Fibroblast of lung (primary cell): ENCODE results near the gene LIN7C. TPM values are rescaled to one million over a fixed set of nuclear protein-coding genes. Genes with fewer than 3 reads are reported as not detected.

Experiments used
- DNase-seq, 2 donors: peaks; one replicate each; pipeline versions ENCODE4 v3.0.0 to v3.0.0-alpha.2; 2010; ENCODE audit warnings: low read depth in 2 of 2
- H2AFZ ChIP-seq: 2 replicates; pipeline ENCODE4 v1.5.1; 2012; ENCODE audit warnings: low read length, control low read depth, inconsistent platforms
- H3K27ac ChIP-seq: 2 replicates; pipeline ENCODE4 v1.5.1; 2011; ENCODE audit warnings: low read length, control low read depth; ENCODE audit not compliant: insufficient read depth
- H3K27me3 ChIP-seq: 2 replicates; pipeline ENCODE4 v1.5.1; 2011; ENCODE audit warnings: mild to moderate bottlenecking, low read length; ENCODE audit not compliant: control insufficient read depth, insufficient read depth
- H3K36me3 ChIP-seq: 2 replicates; pipeline ENCODE4 v1.5.1; 2011; ENCODE audit warnings: low read length; ENCODE audit not compliant: control insufficient read depth, insufficient read depth
- H3K4me1 ChIP-seq: 2 replicates; pipeline ENCODE4 v1.5.1; 2011; ENCODE audit warnings: low read length; ENCODE audit not compliant: control insufficient read depth, insufficient read depth; ENCODE audit errors: extremely low read depth
- H3K4me2 ChIP-seq: 2 replicates; pipeline ENCODE4 v1.5.1; 2011; ENCODE audit warnings: low read length, control low read depth; ENCODE audit not compliant: insufficient read depth; ENCODE audit errors: extremely low read depth
- H3K4me3 ChIP-seq, 4 experiments: fragments of 200-600 bp in 1 of 4; sonication (generic) in 1 of 4; replicated peaks in 1 of 4; 2 replicates each; pipeline ENCODE4 v1.5.1; 2011 to 2016; ENCODE audit warnings: low read length in 4 of 4, low read depth in 3 of 4, mild to moderate bottlenecking in 3 of 4, control low read depth in 2 of 4, inconsistent platforms in 1 of 4, mixed read lengths in 1 of 4; ENCODE audit not compliant: insufficient read depth in 1 of 4; ENCODE audit errors: control extremely low read depth in 1 of 4
- H3K79me2 ChIP-seq: 2 replicates; pipeline ENCODE4 v1.5.1; 2012; ENCODE audit warnings: mild to moderate bottlenecking, low read length, inconsistent platforms; ENCODE audit not compliant: control insufficient read depth, insufficient read depth
- H3K9ac ChIP-seq: 2 replicates; pipeline ENCODE4 v1.5.1; 2011; ENCODE audit warnings: mild to moderate bottlenecking, low read length, control low read depth; ENCODE audit not compliant: insufficient read depth
- H3K9me3 ChIP-seq: 2 replicates; pipeline ENCODE4 v1.5.1; 2012; ENCODE audit warnings: low read depth, low read length; ENCODE audit not compliant: control insufficient read depth, insufficient read depth
- H4K20me1 ChIP-seq: 2 replicates; pipeline ENCODE4 v1.5.1; 2011; ENCODE audit warnings: low read length; ENCODE audit not compliant: control insufficient read depth, insufficient read depth; ENCODE audit errors: extremely low read depth
- CTCF ChIP-seq, 2 donors: IDR thresholded peaks in 1 of 2; conservative IDR thresholded peaks in 1 of 2; 1 replicate in 1 of 2; 2 replicates in 1 of 2; pipeline ENCODE4 v1.5.1; 2011 to 2012; ENCODE audit warnings: low read length in 2 of 2, control low read depth in 1 of 2, inconsistent platforms in 1 of 2, low read depth in 1 of 2, mild to moderate bottlenecking in 1 of 2
- EZH2 ChIP-seq: IDR thresholded peaks from 2 replicates; pipeline ENCODE4 v1.5.1; 2012; ENCODE audit warnings: low read length, control low read depth, mild to moderate bottlenecking; ENCODE audit errors: missing control alignments
- polyA plus RNA-seq, 2 donors: library from polyadenylated mRNA; depleted of rRNA in 1 of 2; stranded (reverse) in 1 of 2; unstranded in 1 of 2; fragments of >200 nt; gene quantifications; 2 replicates each; pipeline ENCODE4 v1.2.1, GENCODE V29; 2011 to 2012; ENCODE audit warnings: missing spikeins in 1 of 2
- total RNA-seq: library from RNA; depleted of rRNA; stranded (reverse); fragments of >200 nt; gene quantifications from 2 replicates; pipeline ENCODE4 v1.2.1, GENCODE V29; 2014

The LIN7C gene
- total and polyA plus RNA-seq, 2 donors (not counting 1 experiment from before 2014, with no cell fraction given), result 43.2 to 62.6 TPM

GRCh38 chr11:27455667-27456066, 50.9 kb downstream of the LIN7C start:
- Histone ChIP-seq H3K79me2 (no peaks in the 10 kb centered on the region), H3K4me1 (peaks cover 3% of the 10 kb centered on the region), H3K4me3 (no peak overlapping the region), H3K27ac (no peak overlapping the region), H3K36me3 (no peaks in the 10 kb centered on the region), H3K9ac (no peak overlapping the region), H3K9me3 (no peaks in the 10 kb centered on the region), H3K4me2 (no peak overlapping the region), H4K20me1 (no peaks in the 10 kb centered on the region), H2AFZ (no peak overlapping the region), H3K27me3 (no peaks in the 10 kb centered on the region)
- DNase-seq, result no peak
- TF ChIP-seq CTCF (conservative IDR thresholded peaks at IDR 0.05 in 1 of 2, IDR thresholded peaks at IDR 0.05 in 1 of 2; ENCODE audit: low read depth in 1 of 2, low read length in 2 of 2), result no peak
- no peak for TF ChIP-seq EZH2

- no peaks in the 10 kb centered on the region for H3K9me3 ChIP-seq
- H3K4me1 ChIP-seq, result no peaks in the 10 kb centered on the region
- no peak overlapping the region for H3K4me2 ChIP-seq
- no peak overlapping the region for H2AFZ ChIP-seq
- H3K27ac ChIP-seq, result no peak overlapping the region
- no peaks in the 10 kb centered on the region for H3K79me2 ChIP-seq
- H3K4me3 ChIP-seq, result no peak overlapping the region
- no peaks in the 10 kb centered on the region for H3K36me3 ChIP-seq
- no peak for DNase-seq
- no peak overlapping the region for H3K9ac ChIP-seq
- no peaks in the 10 kb centered on the region for H4K20me1 ChIP-seq
- TF ChIP-seq CTCF (conservative IDR thresholded peaks at IDR 0.05 in 1 of 2, IDR thresholded peaks at IDR 0.05 in 1 of 2; ENCODE audit: low read depth in 1 of 2, low read length in 2 of 2), result no peak
- TF ChIP-seq EZH2, result no peak
- no peaks in the 10 kb centered on the region for H3K27me3 ChIP-seq
These were observed 52.9 kb downstream of the LIN7C start for GRCh38 chr11:27453701-27454100.

- no peak overlapping the region for H3K9ac ChIP-seq
- no peak overlapping the region for H3K4me2 ChIP-seq
- no peak overlapping the region for H2AFZ ChIP-seq
- TF ChIP-seq EZH2 (no peak), CTCF (conservative IDR thresholded peaks at IDR 0.05 in 1 of 2, IDR thresholded peaks at IDR 0.05 in 1 of 2; ENCODE audit: low read depth in 1 of 2, low read length in 2 of 2) (no peak)
- H3K79me2 ChIP-seq, result no peaks in the 10 kb centered on the region
- no peaks in the 10 kb centered on the region for H3K9me3 ChIP-seq
- no peaks in the 10 kb centered on the region for H3K4me1 ChIP-seq
- H3K4me3 ChIP-seq, result no peak overlapping the region
- DNase-seq, result no peak
- H3K27ac ChIP-seq, result no peak overlapping the region
- no peaks in the 10 kb centered on the region for H3K27me3 ChIP-seq
- H4K20me1 ChIP-seq, result no peaks in the 10 kb centered on the region
- no peaks in the 10 kb centered on the region for H3K36me3 ChIP-seq
These were observed 54.4 kb downstream of the LIN7C start for GRCh38 chr11:27452147-27452546.
